Stomach smooth muscle (tissue), 2 donors: ENCODE data around the gene KAZALD1.

ENCODE experiments used
- H3K27ac ChIP-seq: one replicate; pipeline ENCODE4 v1.7.0; 2013; ENCODE audit warnings: mild to moderate bottlenecking, low read length, inconsistent platforms
- H3K27me3 ChIP-seq, 2 donors: one replicate each; pipeline ENCODE4 v1.7.0; 2013; ENCODE audit warnings: low read length in 2 of 2; ENCODE audit not compliant: insufficient read depth in 2 of 2, control insufficient read depth in 1 of 2
- H3K36me3 ChIP-seq, 2 donors: one replicate each; pipeline ENCODE4 v1.7.0; 2013; ENCODE audit warnings: low read length in 2 of 2; ENCODE audit not compliant: control insufficient read depth in 2 of 2, insufficient read depth in 2 of 2
- H3K4me1 ChIP-seq: one replicate; pipeline ENCODE4 v1.7.0; 2013; ENCODE audit warnings: low read length; ENCODE audit not compliant: control insufficient read depth, insufficient read depth
- H3K4me3 ChIP-seq, 2 donors: one replicate each; pipeline ENCODE4 v1.7.0; 2013; ENCODE audit warnings: low read length in 2 of 2
- H3K9ac ChIP-seq, 2 donors: one replicate each; pipeline ENCODE4 v1.7.0; 2013; ENCODE audit warnings: low read length in 2 of 2, mild to moderate bottlenecking in 1 of 2
- H3K9me3 ChIP-seq, 2 donors: one replicate each; pipeline ENCODE4 v1.7.0; 2013; ENCODE audit warnings: low read length in 2 of 2; ENCODE audit not compliant: control insufficient read depth in 2 of 2
- donor health status: healthy.
- donor health status: Pancreatic carcinoma.

KAZALD1 gene

GRCh38 chr10:101087376-101087775 is 25.6 kb downstream of the KAZALD1 start:
- H3K27me3 ChIP-seq: peaks cover 52 to 58% of the 10 kb centered on the region in 2 donors
- no peaks in the 10 kb centered on the region for H3K4me1 ChIP-seq
- H3K4me3 ChIP-seq: no peak overlapping the region
- no peaks in the 10 kb centered on the region for H3K36me3 ChIP-seq
- no peak overlapping the region for H3K27ac ChIP-seq
- no peaks in the 10 kb centered on the region for H3K9me3 ChIP-seq
- H3K9ac ChIP-seq: no peak overlapping the region

DNA sequence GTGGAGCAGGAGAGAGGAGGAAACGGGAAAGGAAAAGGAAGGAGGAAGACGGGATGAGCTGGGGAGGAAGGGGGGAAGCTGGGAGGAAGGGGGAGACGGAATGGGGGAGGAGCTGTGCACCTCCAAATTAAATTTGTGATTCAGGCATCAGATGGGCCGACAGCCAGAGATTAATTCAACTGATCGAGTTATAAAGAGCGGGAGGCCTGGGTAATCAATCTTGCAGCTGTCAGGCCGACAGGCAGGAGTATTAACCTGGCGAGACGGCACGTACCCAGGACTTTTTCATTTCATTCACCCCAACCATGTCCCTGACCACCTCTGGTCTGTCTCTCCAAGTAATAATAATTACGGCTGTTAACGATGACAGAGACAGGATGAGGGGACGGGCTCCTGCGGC is 26.2 kb downstream of the KAZALD1 start:
- Histone ChIP-seq H3K9me3 (no peaks in the 10 kb centered on the region), H3K9ac (no peak overlapping the region), H3K36me3 (no peaks in the 10 kb centered on the region), H3K4me1 (no peaks in the 10 kb centered on the region), H3K27ac (no peak overlapping the region), H3K27me3 (peaks cover 52 to 57% of the 10 kb centered on the region in 2 donors), H3K4me3 (no peak overlapping the region)

DNA sequence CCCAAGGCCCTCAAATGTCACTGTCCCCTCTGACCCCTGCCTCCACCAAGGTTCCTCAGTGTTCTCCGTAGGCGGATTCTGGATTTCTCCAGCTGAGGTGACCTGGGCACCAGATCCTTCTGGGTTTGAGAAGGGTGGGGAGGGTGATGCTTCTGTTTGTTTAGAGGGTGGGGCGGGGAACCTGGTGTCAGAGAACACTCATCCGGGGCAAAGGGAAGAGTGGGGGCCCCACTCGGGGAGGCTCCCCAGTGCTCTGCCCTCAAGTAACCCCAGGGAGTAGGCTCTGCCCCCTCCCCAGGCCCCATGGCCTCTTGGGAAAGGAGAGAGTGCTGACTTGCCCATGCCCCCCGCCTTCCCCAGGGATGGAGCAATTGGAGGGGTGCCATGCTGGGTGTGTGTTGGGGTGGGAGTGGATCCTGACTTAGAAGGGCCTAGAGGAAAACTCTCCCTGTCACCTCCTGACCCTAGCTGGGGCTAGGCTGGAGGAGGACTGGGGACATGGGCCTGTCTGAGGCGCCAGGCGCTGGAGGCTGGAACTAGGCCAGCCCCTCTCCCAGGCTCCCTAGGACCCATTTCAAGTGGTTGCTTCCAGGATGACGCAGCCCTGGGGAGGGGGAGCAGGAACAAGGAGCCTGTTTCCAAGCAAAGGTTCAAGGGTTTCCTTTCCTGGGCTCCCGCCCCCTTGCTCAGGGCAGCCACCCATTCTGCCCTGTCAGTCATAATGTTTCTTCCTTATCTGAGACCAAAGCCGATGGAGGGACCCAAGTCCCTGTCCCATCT is 27.9 kb downstream of the KAZALD1 start:
- H3K36me3 ChIP-seq: no peaks in the 10 kb centered on the region
- no peaks in the 10 kb centered on the region for H3K9me3 ChIP-seq
- H3K4me3 ChIP-seq: no peak overlapping the region
- no peaks in the 10 kb centered on the region for H3K4me1 ChIP-seq
- no peak overlapping the region for H3K27ac ChIP-seq
- no peak overlapping the region for H3K9ac ChIP-seq
- H3K27me3 ChIP-seq: peaks cover 58 to 62% of the 10 kb centered on the region in 2 donors

- peaks cover 64 to 66% of the 10 kb centered on the region in 2 donors for H3K27me3 ChIP-seq
- H3K9ac ChIP-seq: no peak overlapping the region
- H3K36me3 ChIP-seq: no peaks in the 10 kb centered on the region
- H3K4me1 ChIP-seq: no peaks in the 10 kb centered on the region
- no peaks in the 10 kb centered on the region for H3K9me3 ChIP-seq
- H3K27ac ChIP-seq: no peak overlapping the region
- no peak overlapping the region for H3K4me3 ChIP-seq
Measured at GRCh38 chr10:101090597-101090996, 28.8 kb downstream of the KAZALD1 start.

GRCh38 chr10:101091546-101092290 is 29.9 kb downstream of the KAZALD1 start:
- no peaks in the 10 kb centered on the region for H3K36me3 ChIP-seq
- no peaks in the 10 kb centered on the region for H3K9me3 ChIP-seq
- H3K4me3 ChIP-seq: no peak overlapping the region
- no peaks in the 10 kb centered on the region for H3K4me1 ChIP-seq
- H3K9ac ChIP-seq: no peak overlapping the region
- H3K27ac ChIP-seq: no peak overlapping the region
- H3K27me3 ChIP-seq: peaks cover 64 to 69% of the 10 kb centered on the region in 2 donors

- H3K4me1 ChIP-seq: no peaks in the 10 kb centered on the region
- no peaks in the 10 kb centered on the region for H3K36me3 ChIP-seq
- no peaks in the 10 kb centered on the region for H3K9me3 ChIP-seq
- H3K27me3 ChIP-seq: peaks cover 53 to 63% of the 10 kb centered on the region in 2 donors
- H3K9ac ChIP-seq: no peak overlapping the region
- H3K27ac ChIP-seq: no peak overlapping the region
- H3K4me3 ChIP-seq: no peak overlapping the region
Measured at GRCh38 chr10:101092881-101093354, 31.1 kb downstream of the KAZALD1 start.

DNA sequence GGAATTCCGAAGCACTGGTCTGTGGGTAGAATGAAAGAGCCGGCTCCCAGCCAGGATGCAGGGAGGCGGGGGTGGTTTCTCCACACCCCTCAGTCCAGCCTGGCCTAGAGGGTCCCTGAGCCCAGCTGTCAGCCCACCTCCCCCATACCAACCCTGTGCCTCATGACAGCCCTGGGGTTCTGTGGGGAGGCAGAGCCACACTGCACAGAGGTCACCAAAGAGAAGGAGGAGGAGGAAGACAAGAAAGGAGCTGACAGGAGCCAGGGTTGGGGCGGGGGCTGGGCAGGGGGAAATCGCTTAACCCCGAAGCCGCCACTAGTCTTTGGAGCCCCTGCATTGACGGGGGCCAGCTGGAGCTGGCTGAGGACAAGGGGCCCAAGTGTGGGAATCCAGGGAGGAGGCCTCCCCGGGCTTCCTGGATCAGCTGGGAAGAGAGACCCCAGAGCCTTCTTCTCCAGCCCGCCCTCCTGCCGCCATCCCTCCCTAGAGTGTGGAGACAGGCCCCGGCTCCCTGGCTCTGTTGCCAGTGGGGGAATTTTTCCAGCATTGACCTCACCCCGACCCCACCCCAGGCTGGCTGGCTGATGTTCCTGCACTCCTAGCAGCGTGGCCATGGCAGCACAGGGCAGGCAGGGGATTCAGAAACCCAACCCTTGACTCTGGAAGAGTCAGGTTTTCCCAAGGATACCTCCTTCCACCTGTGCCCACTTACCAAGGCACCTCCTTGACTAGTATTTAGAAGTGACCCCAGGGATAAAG is 32.5 kb downstream of the KAZALD1 start:
- Histone ChIP-seq H3K36me3 (no peaks in the 10 kb centered on the region), H3K27me3 (peaks cover 41 to 56% of the 10 kb centered on the region in 2 donors), H3K9me3 (peaks cover 0 to under 1% of the 10 kb centered on the region in 2 donors), H3K4me3 (no peak overlapping the region), H3K4me1 (no peaks in the 10 kb centered on the region), H3K27ac (no peak overlapping the region), H3K9ac (no peak overlapping the region)

GRCh38 chr10:101095004-101095403 is 33.2 kb downstream of the KAZALD1 start:
- Histone ChIP-seq H3K9ac (no peak overlapping the region), H3K9me3 (peaks cover 0 to 7% of the 10 kb centered on the region in 2 donors), H3K36me3 (no peaks in the 10 kb centered on the region), H3K4me1 (no peaks in the 10 kb centered on the region), H3K4me3 (no peak overlapping the region), H3K27me3 (peaks cover 45 to 58% of the 10 kb centered on the region in 2 donors), H3K27ac (no peak overlapping the region)

- H3K4me3 ChIP-seq: no peak overlapping the region
- H3K9me3 ChIP-seq: peaks cover 0 to 7% of the 10 kb centered on the region in 2 donors
- H3K27ac ChIP-seq: no peak overlapping the region
- no peaks in the 10 kb centered on the region for H3K4me1 ChIP-seq
- H3K9ac ChIP-seq: no peak overlapping the region
- H3K36me3 ChIP-seq: no peaks in the 10 kb centered on the region
- peaks cover 43 to 59% of the 10 kb centered on the region in 2 donors for H3K27me3 ChIP-seq
Measured at GRCh38 chr10:101095550-101096213, 33.9 kb downstream of the KAZALD1 start.

DNA sequence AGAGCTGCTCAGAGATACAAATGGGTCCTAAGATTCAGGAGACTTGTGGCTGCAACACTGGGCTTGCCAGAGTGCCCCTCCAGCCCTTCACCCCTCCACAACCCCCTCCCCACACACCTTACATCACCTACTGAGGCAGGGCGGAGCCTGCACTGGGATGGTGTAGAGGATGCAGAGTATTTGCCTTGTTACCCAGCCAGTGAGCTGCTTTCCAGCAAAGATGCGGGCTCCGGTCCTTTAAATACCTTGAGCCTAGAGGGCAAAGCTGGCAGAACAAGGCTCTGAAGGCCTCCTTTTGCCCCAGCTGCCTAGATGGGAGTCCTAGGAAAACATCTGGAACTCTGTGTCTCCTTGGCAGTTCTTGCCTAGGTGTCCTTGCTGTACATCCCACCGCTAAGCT is 34.6 kb downstream of the KAZALD1 start:
- H3K4me3 ChIP-seq: no peak overlapping the region
- H3K27me3 ChIP-seq: peaks cover 36 to 56% of the 10 kb centered on the region in 2 donors
- H3K4me1 ChIP-seq: no peaks in the 10 kb centered on the region

More for the DNA sequence above, 34.6 kb downstream of the KAZALD1 start:
- peaks cover 0 to 7% of the 10 kb centered on the region in 2 donors for H3K9me3 ChIP-seq
- no peak overlapping the region for H3K27ac ChIP-seq
- H3K9ac ChIP-seq: no peak overlapping the region
- H3K36me3 ChIP-seq: no peaks in the 10 kb centered on the region
